Heart right ventricle (tissue), 16 donors: ENCODE results near the gene UNC79. TPM values are rescaled to one million over a fixed set of nuclear protein-coding genes. Genes with fewer than 3 reads are reported as not detected.

Experiments used
- ATAC-seq, 8 donors: fragments of 200-7000 bp; cut with Tn5 transposase; one replicate each; pipeline ENCODE4 v1.9.1; 2020; ENCODE audit warnings: mild to moderate bottlenecking in 8 of 8, moderate library complexity in 8 of 8, moderate number of reproducible peaks in 1 of 8
- DNase-seq, 2 donors: peaks; one replicate each; pipeline ENCODE4 v3.0.0-alpha.2; 2020
- H3K27ac ChIP-seq, 10 donors: fragments of 200-600 bp; sonication (generic) in 2 of 10; one replicate each; pipeline versions ENCODE4 v1.5.0 to v1.8.0; 2020 to 2022; ENCODE audit warnings: mild to moderate bottlenecking in 3 of 10
- H3K27me3 ChIP-seq, 7 donors: fragments of 200-600 bp; one replicate each; pipeline ENCODE4 v1.8.0; 2021 to 2022; ENCODE audit warnings: mild to moderate bottlenecking in 2 of 7
- H3K36me3 ChIP-seq, 9 donors: fragments of 200-600 bp; sonication (generic) in 1 of 9; one replicate each; pipeline versions ENCODE4 v1.5.0 to v1.8.0; 2020 to 2022; ENCODE audit warnings: mild to moderate bottlenecking in 2 of 9
- H3K4me1 ChIP-seq, 9 donors: fragments of 200-600 bp; sonication (generic) in 1 of 9; one replicate each; pipeline versions ENCODE4 v1.5.0 to v1.8.0; 2020 to 2022; ENCODE audit warnings: mild to moderate bottlenecking in 4 of 9
- H3K4me3 ChIP-seq, 10 donors: fragments of 200-600 bp; sonication (generic) in 2 of 10; one replicate each; pipeline versions ENCODE4 v1.5.0 to v1.8.0; 2020 to 2022; ENCODE audit warnings: mild to moderate bottlenecking in 7 of 10, moderate library complexity in 2 of 10
- H3K9me3 ChIP-seq, 11 donors: fragments of 200-600 bp in 10 of 11; sonication (generic) in 2 of 11; one replicate each; pipeline versions ENCODE4 v1.5.0 to v1.8.0; 2013 to 2022; ENCODE audit warnings: mild to moderate bottlenecking in 2 of 11, control low read depth in 1 of 11, moderate library complexity in 1 of 11
- CTCF ChIP-seq, 9 donors: fragments of 200-600 bp; sonication (generic) in 2 of 9; IDR thresholded peaks; one replicate each; pipeline versions ENCODE4 v1.5.0 to v1.8.0; 2021 to 2022; ENCODE audit warnings: antibody characterized with exemption in 9 of 9, mild to moderate bottlenecking in 5 of 9, moderate library complexity in 1 of 9
- WGBS, 2 donors: extraction: QIAGEN DNeasy Blood & Tissue Kit; methylation state at CpG; one replicate each; pipeline ENCODE4 v1.1.7; 2013; ENCODE audit warnings: inconsistent platforms in 1 of 2; 5-methylcytosine and 5-hydroxymethylcytosine counted together
- intact Hi-C, 10 donors: fragments of 100-400 bp; cut with DNase I; formaldehyde crosslinking; loops; one replicate each; pipeline versions ENCODE4 v1.11.1 to v1.14.2; 2022
- polyA plus RNA-seq, 2 donors: library from polyadenylated mRNA; stranded (reverse); fragments of 200-250 nt; gene quantifications; one replicate each; pipeline ENCODE4 v1.2.3, GENCODE V29; 2013
- total RNA-seq, 10 donors: library from RNA; stranded (reverse); fragmentation: NEBNext Ultra II Directional in 3 of 10; extraction: Animal tissue kit (Norgen Biotek cat#: 25700) in 3 of 10; gene quantifications; one replicate each; pipeline versions ENCODE4 v1.2.1 to v1.2.4, GENCODE V29; 2021 to 2023
- donor health status: Arrhythmogenic right ventricular cardiomyopathy.
- donor health status: ischemic (EF 13 %, LVEDD 7.1; RV severe dilation, severe dysfunction).
- donor health status: healthy with polysubstance abuse.
- donor health status: DM: no; HTN: yes; CAD: no.
- donor health status: DM: no; HTN: no; CAD: no.
- donor health status: ischemic (EF 25% LVEDD 6.9; RV normal size, moderate dysfunction).
- donor health status: ischemic (EF 25% LVEDD 5.7; RV mildly dilated, moderate dysfunction).
- donor health status: healthy.
- donor health status: DM: yes; HTN: yes; CAD: no.
- donor health status: Ischemic cardiomyopathy.
- donor health status: ischemic (EF 35%, LVEDD 5.7; RV mildly dilated, moderate dysfunction).
- donor health status: nonischemic (EF 11% LVEDD 7.7; RV severe dilation, severe dysfunction).
- donor health status: DM: yes; HTN: yes; CAD: no.
- donor health status: PGD.
- donor health status: ischemic (EF 29% LVEDD 5.4; RV normal size, mild dysfunction).
- donor health status: nonischemic (EF 23%, LVEDD 6.1; RV moderate dilation, normal function).

Gene UNC79
- total and polyA plus RNA-seq, 12 donors = 0.01 to 0.89 (median 0.40) TPM

- DNase-seq = peak in 1 of 2 donors; percentile 45
- H3K4me1 ChIP-seq = no peaks in the 10 kb centered on the region
- intact Hi-C loops = loop anchor here in 6 of 10 donors (2.0 to 10.0 kb wide), 4 partner anchors 374 to 412 kb away; partner anchors contain the start of genes GON7 (in 1 of the 6) and UBR7 (in 1 of the 6)
Observed at GRCh38 chr14:93619176-93619793, 188.5 kb downstream of the UNC79 start.

GRCh38 chr14:93628048-93628447, 197.3 kb downstream of the UNC79 start:
- 85 to 89% methylated on average over 4 of the region's 4 CpGs for WGBS, 2 donors
- no peak for ATAC-seq
- intact Hi-C loops = loop anchor here in 2 of 10 donors (10.0 kb wide), 1 partner anchor 393 kb away; no protein-coding TSS in a partner anchor

More at GRCh38 chr14:93619176-93619793, 188.5 kb downstream of the UNC79 start:
- peak in 8 of 9 donors; percentile 14 to 76 (median 61) for TF ChIP-seq CTCF (IDR thresholded peaks at IDR 0.05)
- H3K9me3 ChIP-seq = no peaks in the 10 kb centered on the region
- H3K27me3 ChIP-seq = peaks cover 0 to 12% (median 0%) of the 10 kb centered on the region in 7 donors
- peak in 2 of 8 donors; percentile 42 to 44 for ATAC-seq
- no peak overlapping the region for H3K4me3 ChIP-seq
- 44 to 46% methylated on average over 7 of the region's 7 CpGs for WGBS, 2 donors
- H3K27ac ChIP-seq = no peak overlapping the region
- no peaks in the 10 kb centered on the region for H3K36me3 ChIP-seq

GRCh38 chr14:93629643-93630042, 198.9 kb downstream of the UNC79 start:
- no peak for TF ChIP-seq CTCF (IDR thresholded peaks at IDR 0.05)
- no peak for DNase-seq
- Histone ChIP-seq H3K27ac (no peak overlapping the region), H3K36me3 (no peaks in the 10 kb centered on the region), H3K4me3 (no peak overlapping the region), H3K27me3 (peaks cover 0 to 9% (median 0%) of the 10 kb centered on the region in 7 donors), H3K4me1 (no peaks in the 10 kb centered on the region), H3K9me3 (no peaks in the 10 kb centered on the region)
- ATAC-seq = no peak
- intact Hi-C loops = loop anchor here in 2 of 10 donors (10.0 kb wide), 1 partner anchor 395 kb away; no protein-coding TSS in a partner anchor

More at GRCh38 chr14:93628048-93628447, 197.3 kb downstream of the UNC79 start:
- no peak for TF ChIP-seq CTCF (IDR thresholded peaks at IDR 0.05)
- Histone ChIP-seq H3K9me3 (no peaks in the 10 kb centered on the region), H3K36me3 (no peaks in the 10 kb centered on the region), H3K4me1 (no peaks in the 10 kb centered on the region), H3K27ac (no peak overlapping the region), H3K27me3 (peaks cover 0 to 16% (median 0%) of the 10 kb centered on the region in 7 donors), H3K4me3 (no peak overlapping the region)
- DNase-seq = no peak

GRCh38 chr14:93638790-93639189, 208.1 kb downstream of the UNC79 start:
- no peaks in the 10 kb centered on the region for H3K4me1 ChIP-seq
- no peak for ATAC-seq
- DNase-seq = no peak
- no peaks in the 10 kb centered on the region for H3K9me3 ChIP-seq
- TF ChIP-seq CTCF (IDR thresholded peaks at IDR 0.05) = no peak
- H3K36me3 ChIP-seq = no peaks in the 10 kb centered on the region
- no peak overlapping the region for H3K4me3 ChIP-seq
- peaks cover 0 to 6% (median 4%) of the 10 kb centered on the region in 7 donors for H3K27me3 ChIP-seq
- 75 to 79% methylated on average over 5 of the region's 5 CpGs for WGBS, 2 donors
- intact Hi-C loops = no loop called here
- H3K27ac ChIP-seq = no peak overlapping the region
